NCI-H1417 (cell line): ENCODE data around the gene KIAA1755.
A peak's percentile ranks its signal among the peaks of the same experiment; 100 is the strongest.

Experiments used
- DNase-seq, 3 experiments: peaks; one replicate each; lab custom pipeline; 2025; lab: John Stamatoyannopoulos, UW

KIAA1755 gene

GRCh38 chr20:38180781-38181180 is 79.8 kb downstream of the KIAA1755 start:
- no peak for DNase-seq

DNA sequence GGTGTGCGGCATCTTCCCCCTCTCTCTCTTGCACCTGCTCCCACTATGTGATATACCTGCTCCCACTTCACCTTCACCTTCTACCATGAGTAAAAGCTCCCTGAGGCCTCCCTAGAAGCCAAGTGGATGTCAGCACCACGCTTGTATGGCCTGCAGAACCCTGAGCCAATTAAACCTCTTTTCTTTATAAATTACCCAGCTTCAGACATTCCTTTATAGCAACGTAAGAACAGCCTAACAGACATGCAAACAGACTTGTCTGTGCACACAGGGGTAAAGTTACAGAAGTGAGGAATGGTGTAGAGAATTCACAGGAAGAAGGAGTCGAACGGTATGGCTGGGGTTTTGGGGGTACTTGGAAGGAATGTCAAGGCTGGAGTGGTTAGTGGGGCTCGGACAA is 80.7 kb downstream of the KIAA1755 start:
- DNase-seq, result no peak

DNA sequence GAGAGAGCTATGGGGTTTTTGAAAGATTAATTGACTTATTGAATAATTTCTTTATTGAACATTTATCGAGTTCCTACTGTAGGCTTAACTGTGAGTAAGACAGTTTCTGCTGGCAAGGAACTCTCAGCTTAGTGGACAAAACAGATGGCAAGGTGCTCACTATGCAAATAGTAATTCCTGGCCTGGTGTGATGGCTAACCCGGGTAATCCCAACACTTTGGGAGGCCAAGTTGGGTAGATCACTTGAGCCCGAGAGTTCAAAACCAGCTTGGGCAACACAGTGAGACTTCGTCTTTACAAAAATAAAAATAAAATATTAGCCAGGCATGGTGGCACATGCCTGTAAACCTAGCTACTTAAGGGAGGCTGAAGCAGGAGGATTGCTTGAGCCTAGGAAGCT is 82.0 kb downstream of the KIAA1755 start:
- DNase-seq, result no peak

DNA sequence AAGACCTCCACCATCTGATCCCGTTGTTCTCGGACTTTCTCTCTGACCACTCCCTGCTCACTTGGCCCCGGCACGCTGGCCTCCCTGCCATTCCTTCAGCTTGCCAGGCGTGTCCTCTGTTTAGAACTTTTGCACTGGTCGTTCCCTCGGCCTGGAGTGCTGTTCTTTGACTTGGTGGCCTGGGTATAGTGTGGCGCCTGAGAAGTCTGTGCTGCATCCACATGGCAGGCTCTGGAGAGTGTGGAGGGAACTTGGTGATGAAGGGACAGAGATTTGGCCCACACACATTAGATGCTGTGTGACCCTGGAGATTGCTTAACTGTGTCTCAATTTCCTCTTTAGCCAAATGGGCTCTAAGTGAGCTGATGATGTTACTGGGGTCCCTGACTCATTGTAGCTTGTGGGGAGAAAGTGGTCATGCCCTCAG is 82.5 kb downstream of the KIAA1755 start:
- DNase-seq, result no peak

DNA sequence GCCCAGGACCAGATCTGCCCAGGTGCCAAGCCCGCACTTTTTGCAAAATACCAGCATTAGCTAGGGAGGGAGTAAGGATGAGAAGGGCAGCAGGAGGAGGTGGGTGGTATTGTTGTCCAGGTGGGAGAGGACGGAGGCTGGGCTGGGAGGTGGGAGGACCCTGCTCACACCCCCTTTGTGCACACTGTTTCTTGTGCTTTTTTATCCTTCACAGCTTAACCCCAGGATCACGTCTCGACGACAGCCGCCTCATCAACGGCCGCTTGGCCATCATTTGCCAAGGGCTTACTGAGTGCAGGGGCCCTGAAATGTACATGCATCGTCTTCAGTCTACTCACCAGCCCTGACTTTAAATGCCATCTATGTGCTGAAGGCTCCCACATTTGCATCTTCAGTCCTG is 83.3 kb downstream of the KIAA1755 start:
- no peak for DNase-seq

DNA sequence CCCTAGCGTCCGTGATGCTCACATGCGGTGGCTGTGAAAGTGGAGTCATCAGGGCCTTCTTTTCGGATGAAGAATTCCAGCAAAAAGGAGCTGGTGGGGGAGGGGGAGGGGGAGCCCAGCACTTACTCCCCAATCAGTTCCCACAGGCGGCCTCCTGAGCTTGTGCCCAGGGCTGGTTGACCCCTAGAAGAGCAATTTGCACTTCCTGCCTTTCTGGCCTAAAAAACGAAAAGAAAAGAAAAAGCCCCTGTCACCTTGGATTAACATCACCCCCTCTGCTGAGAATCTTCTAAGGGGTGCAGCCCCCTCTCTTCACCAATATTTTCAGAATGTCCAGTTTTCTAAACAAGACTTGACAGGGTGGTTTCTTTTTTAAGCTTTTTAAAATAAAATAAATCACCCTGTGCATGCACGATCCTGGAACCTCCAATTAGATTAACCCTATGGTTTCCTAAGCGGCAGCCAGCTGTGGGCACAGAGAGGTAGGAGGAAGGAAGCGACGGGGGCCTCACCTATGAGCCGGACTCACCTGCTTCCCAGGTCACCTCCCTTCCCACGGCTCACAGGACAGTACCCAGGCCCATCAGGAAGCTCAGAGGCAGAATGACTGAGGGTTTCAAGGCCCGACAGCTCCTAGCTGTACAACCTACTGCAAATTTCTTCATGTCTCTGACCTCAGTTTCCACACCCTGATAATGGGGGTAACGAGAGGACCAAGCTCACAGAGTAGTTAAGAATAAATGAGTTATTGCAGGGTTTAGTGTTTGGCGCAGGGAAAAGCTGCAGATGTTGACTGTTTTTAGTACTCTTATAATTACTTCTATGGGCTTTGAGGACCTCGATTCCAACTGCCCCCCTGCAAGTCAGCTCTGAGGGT is 85.0 kb downstream of the KIAA1755 start:
- DNase-seq, result no peak

- DNase-seq, result no peak
Measured at GRCh38 chr20:38173237-38174156, 87.0 kb downstream of the KIAA1755 start.

DNA sequence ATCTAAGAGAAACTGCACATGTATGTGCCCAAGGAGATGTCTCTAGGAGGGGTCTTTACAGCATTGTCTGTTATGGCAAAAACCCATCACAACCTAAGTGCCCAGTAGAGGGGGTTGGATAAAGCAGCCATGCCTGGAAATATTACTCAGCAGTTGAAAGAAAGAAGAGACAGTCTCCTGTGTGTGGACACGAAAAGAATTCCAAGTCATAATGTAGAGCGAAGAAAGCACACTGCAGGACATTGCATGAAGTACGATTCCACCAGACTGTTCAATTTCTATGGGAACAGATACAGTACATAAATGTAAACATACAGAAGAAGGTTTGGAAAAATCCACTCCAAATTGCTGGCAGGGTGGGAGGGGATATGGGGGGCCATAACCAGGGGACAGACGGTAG is 88.1 kb downstream of the KIAA1755 start:
- DNase-seq, result peak in 1 of 3 experiments; percentile 14

DNA sequence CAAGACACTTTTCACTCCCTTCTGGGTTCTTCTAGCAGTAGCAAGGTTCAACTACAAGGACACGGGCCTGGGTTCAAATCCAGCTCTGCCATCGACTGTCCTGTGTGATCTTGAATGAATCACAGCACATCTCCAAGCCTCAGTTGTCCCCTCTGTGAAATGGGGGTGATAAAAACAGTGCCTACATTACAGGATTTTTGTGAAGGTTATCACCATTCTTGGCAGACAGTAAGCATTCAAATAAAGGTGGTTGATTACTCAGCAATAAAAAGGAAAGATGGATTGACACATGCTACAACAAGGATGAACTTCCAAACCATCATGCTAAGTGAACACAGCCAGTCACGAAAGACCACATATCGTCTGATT is 88.9 kb downstream of the KIAA1755 start:
- DNase-seq, result no peak

DNA sequence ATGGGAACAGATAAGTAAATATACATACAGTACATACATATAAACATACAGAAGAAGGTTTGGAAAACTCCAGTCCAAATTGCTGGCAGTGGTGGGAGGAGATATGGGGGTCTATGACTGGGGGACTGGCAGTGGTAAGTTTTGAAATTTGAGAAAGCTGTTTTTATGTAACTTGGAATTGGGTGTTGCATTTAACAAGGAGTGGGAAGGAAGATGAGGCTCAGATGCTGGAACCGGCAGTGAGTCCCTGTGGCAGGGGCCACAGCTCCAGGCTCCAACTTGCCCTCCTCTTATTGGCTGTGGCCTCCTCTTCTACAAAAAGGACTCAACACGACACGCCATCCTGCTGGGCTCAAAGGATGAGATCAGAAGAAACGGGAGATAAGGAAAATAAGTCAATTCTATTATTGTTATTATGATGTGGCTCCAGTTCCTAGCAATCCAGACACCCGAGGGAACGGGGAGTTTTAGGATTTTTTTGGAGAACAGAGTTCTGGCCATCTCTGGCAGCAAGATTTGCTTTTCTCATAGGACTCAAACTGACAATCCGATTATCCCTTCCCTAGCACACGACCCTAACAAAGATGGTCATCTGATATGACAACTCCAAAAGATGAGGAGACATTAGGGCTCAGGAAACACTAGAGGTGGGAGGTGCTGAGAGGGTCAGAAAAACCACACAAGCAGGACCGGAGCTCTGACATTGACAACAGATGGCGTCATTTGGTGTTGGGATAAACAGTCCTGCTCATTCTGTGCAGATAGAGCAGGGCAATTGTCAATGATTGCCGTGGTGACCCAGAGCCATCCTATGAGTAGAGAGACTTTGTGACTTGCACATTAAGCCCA is 89.5 kb downstream of the KIAA1755 start:
- no peak for DNase-seq

DNA sequence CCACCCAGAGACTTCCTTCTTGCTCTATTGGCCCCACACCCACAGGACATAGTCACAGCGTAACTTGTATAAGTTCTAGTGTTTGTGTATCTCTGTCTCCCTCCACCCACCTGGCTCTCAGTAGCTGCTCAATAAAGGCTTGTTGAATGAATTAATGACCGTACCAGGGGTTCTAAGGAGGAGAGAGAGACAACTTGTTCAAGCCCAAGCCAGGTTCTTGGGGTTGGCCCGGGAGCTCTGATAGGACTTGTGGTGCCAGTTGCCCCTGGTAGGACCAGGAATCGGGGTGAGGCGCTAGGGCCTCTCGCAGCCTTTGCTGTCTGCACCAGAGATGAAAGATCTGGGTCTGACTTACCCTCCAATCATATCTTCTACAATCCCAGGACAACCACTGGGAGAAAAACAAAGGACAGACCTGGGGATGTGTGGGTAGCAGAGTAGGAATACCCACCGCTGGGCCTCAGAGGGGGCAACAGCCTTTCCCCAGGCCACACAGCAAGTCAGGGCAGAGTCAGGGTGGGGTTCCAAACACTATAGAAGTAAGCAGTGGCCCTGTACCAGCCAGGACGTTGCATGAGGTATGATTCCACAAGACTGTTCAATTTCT is 90.2 kb downstream of the KIAA1755 start:
- DNase-seq, result no peak

- no peak for DNase-seq
Measured at GRCh38 chr20:38169636-38170193, 90.8 kb downstream of the KIAA1755 start.

DNA sequence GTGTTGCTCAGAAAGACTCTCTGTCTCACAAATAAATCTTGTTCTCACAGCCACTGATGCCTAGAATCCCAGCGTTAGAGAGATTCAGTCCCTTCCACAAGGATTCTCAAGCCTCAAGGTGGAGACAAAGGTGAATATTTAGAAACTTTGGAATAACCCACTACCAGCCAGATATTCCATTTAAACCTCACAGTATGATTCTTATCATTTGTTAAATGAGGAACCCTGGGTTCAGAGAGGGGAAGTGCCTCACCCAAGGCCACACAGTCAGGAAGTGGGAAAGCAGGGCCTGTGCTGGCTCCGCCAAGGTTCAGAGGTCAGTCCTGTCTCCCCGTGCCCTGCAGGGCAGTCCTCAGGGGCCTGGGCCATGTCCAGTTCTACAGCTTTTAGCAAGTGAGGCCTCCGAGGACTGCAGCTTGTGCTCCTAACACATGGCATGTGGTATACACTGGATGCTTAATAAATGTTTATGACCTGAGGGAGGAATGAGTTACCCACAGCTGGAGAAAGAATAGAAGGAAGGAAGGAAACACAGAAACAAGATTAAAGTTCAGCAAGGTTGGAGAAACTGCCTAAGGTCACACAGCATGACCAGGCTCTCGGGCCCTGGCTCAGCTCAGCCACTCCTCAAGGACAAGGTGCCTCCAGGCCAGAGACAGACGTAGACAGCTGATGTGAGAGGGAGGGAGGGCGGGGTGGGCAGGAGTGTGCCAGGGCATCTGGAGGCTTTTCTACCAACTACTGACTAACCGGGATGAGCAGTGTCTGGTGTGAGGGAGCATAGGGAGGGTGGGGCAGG is 91.5 kb downstream of the KIAA1755 start:
- DNase-seq, result no peak

- DNase-seq, result no peak
Measured at GRCh38 chr20:38167851-38168760, 92.4 kb downstream of the KIAA1755 start.

GRCh38 chr20:38167328-38167850 is 93.1 kb downstream of the KIAA1755 start:
- no peak for DNase-seq

DNA sequence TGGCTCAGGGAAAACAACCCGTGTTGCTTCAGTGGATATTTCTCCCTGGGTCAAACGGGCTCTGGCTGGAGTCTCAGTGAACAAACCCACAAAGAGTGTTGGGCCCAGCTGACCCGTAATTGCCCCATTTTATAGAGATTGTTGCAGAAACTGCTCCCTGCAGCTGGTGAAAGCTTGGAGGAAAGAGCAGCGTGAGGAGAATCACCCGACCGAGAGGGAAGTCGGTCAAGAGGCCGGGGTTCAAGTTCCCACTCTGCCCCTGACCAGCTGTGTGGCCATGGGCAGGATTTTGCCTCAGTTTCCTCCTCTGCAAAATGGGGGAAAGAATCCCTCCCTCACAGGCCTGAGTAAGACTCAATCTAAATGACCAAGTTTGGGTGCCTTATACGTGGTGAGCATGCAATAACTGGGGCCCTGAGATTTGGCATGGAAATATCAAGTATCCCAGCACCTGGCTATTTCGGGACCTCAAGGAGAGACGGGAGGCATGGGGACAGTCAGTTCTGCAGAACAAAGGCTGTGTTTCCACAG is 93.8 kb downstream of the KIAA1755 start:
- DNase-seq, result no peak

- no peak for DNase-seq
Measured at GRCh38 chr20:38165966-38166702, 94.4 kb downstream of the KIAA1755 start.
